ENCODE measurements around the gene LRPPRC.

LRPPRC gene

DNA sequence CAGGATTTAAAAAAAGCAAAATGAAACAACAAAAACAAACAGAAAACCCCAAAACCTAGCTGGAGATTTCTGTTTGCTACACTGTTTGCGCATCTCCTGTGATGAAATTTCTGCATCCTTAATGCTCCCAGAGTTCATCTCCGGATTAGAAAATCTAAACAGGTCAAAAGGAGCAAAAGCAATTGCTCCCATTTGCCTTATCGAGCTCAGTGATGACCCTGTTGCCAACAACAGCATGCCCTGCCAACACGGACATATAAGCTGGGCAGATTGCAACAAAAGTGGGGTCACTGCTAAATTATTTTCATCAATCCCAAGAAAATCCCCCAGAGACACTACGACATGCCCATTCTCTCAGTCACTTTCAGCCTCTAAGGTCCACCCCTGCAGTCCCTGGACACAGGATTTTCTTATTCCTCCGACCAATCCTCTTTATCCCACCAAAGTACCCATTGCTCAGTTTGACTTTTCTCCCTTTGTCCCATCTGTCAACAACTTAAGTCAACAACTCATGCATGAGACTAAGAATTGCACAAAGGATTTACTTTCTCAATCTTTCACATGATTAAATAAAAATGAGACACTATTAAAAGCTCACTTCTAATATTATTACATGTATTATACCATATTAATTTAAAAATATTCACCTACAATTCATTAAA, 89.2 kb downstream of the LRPPRC start:
- no peak for DNase-seq (ENCODE audit: low read depth in 2 of 2)

DNA sequence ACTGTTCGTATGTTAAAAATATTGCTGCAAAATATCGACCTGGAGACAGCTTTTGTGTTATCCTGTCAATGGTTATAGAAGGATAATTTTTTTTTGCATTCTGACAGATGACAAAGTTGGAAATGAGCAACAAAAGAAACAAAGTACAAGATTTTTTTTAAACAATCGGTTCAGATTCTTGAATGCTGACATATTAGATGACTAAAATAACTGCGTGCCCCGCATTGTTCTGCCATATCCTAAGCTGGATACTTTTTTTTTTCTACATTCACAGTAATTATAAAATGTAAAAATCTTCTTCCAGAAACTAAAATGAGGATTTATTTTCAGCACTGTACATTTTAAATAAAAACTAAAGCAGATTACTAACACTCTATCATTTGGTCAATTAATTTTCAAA, 89.9 kb downstream of the LRPPRC start:
- DNase-seq (ENCODE audit: low read depth in 2 of 2), result no peak

DNA sequence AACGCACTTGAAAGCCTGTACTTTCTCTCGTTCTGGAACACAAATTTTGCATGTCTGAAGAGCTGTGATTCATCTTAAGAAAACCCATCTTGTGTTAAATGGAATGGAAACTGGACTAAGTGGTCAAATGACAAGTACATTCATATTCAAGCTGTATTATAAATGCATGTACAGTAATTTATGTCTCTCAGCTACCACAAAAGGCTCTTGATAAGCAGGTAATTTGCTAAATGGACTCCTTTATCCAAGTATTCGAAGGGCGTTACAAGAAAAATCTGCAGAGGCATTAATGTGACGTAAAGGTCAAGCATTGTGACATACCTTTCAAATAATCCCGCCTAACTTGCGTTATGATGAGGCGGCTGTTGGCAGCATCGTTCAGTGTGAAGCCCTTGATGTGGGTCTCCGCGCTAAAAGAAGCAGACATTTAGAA, 90.4 kb downstream of the LRPPRC start:
- no peak for DNase-seq (ENCODE audit: low read depth in 2 of 2)

GRCh38 chr2:43899589-43899988, 96.2 kb downstream of the LRPPRC start:
- DNase-seq (ENCODE audit: low read depth in 2 of 2), result no peak

DNA sequence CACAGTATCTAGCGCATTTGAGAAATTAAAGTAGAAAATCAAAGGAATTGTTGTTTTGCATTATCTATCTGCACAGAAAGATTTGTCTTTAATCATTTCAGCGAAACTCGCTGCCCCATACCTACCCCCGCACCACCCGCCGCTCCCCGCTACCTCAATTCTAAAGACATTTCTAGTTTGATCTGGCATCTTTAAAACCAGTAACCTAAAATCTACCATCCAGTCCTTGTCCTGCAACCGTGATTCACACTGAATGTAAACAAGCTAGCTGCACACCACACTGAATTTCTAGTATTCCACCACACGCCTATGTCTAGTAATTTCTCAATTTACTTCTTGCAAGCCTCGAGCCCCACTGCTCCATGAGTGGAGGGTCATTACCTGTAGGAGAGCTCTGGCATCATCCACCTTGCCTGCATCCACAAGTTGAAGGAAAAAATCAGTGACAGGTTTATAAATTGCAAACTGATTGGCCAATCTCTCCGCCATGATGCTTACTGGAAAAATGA, 96.9 kb downstream of the LRPPRC start:
- DNase-seq (ENCODE audit: low read depth in 2 of 2), result no peak

DNA sequence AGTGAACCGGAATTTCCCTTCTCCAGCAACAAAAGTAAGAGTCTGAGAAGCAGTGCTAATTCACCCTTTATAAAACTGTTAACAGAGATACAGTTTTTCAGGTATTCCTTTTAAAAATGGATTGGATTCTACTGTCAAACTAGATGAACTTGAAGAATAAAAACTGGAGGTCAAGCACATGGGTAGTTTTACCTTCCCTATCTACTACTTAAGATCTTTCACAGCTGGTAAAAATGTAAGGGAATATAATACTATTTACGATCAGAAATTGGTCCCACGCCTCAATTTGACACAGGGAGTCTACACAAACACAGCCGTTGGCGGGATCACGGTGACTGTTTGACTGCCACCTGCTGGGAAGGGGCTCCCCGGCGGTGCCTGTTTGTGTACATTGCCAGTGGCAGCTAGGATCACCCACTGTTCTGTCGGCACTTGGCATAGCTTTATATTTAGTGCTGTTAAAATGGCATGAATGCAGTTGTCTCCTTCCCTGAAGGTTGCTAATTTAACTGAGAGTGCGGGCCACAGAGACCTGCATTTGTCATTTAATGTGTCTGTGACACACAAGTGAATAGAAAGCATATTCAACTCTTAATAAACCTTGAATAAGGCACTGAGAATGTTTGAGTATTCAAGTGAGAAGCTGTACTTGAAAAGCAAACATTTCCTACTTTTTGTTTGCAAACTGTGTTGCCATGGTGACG, 97.5 kb downstream of the LRPPRC start:
- peak in 1 of 2 donors; percentile 4 for DNase-seq (ENCODE audit: low read depth in 2 of 2)

- DNase-seq (ENCODE audit: low read depth in 2 of 2), result no peak
Observed at GRCh38 chr2:43897492-43897891, 98.3 kb downstream of the LRPPRC start.

- DNase-seq (ENCODE audit: low read depth in 2 of 2), result no peak
Observed at GRCh38 chr2:43896906-43897305, 98.9 kb downstream of the LRPPRC start.

DNA sequence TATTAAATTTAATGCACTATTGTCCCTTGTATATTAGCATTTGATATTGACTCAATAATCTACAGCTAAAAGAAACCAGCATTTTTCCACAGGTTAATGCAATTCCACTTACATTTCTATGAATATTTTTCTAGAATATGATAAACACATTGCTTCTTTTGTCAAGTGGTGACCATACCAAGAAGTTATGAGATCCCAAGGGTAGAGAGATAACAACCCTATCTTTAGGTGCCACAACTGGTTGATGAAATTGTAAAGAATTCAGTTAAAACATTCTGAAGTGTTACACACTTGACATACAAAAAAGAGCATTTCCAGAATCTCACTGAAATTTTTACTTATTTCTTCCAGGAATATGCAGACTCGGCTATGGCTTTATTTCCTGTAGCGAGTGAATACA, 101.0 kb downstream of the LRPPRC start:
- DNase-seq (ENCODE audit: low read depth in 2 of 2), result no peak

DNA sequence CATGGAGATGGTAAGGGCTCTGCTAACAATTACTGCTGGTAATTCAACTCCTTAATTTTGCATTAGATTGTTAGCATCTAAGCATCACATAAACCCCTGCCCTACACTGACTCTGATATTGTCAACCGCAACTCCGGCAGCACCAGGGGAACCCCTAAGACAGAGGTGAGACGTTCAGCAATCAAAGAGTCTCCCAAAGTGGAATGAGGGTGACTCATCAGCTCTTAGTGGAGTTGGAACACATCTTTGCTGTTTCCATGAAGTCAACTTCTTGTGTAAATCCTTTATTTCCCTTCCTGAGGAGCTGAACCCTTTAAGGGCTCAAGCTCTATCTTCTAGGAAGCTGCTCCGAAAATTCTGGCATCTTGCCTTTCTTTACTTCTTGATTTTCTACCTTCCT, 104.9 kb downstream of the LRPPRC start:
- DNase-seq (ENCODE audit: low read depth in 2 of 2), result no peak

DNA sequence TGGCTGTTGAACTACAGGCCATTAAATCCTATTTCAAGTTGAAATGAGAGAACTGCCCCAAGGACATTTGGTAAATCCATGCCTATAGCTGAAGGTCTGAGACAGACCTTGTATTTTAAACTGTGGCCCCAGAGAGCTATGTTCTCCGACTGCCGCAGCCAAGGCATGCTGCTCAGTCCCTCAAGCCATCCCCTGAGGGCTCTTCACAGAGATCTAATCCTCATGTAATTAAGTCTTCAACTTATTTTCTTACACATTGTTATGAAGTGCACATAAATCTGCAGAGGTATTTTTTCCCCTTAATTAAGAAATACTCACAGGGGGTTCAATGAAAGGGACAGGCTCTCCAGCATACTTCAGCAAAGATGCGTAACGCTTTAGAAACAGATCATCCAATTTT, 106.4 kb downstream of the LRPPRC start:
- DNase-seq (ENCODE audit: low read depth in 2 of 2), result no peak

- no peak for DNase-seq (ENCODE audit: low read depth in 2 of 2)
Observed at GRCh38 chr2:43887176-43887575, 108.6 kb downstream of the LRPPRC start.

GRCh38 chr2:43885132-43885632, 110.6 kb downstream of the LRPPRC start:
- DNase-seq (ENCODE audit: low read depth in 2 of 2), result no peak

DNA sequence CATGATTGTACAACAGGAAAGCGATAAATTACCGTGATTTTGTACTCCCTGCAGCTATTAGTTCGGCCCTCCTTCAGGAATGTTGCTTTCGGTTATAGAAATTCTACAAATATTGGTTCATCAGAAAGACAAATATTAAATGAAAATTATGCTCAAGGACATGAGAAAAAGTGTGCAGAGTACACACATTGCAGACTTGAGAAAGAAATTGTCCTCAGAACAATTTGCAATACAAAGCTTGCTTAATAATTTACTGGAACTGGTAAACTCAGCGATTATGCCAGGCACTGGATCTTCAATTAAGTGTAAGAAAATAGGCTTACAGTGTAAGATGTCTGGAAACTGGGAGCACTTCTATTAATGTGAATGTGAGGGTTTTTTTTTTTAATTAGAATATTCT, 111.1 kb downstream of the LRPPRC start:
- DNase-seq (ENCODE audit: low read depth in 2 of 2), result no peak

GRCh38 chr2:43882312-43882711, 113.5 kb downstream of the LRPPRC start:
- no peak for DNase-seq (ENCODE audit: low read depth in 2 of 2)

- no peak for DNase-seq (ENCODE audit: low read depth in 2 of 2)
Observed at GRCh38 chr2:43880952-43881351, 114.8 kb downstream of the LRPPRC start.

DNA sequence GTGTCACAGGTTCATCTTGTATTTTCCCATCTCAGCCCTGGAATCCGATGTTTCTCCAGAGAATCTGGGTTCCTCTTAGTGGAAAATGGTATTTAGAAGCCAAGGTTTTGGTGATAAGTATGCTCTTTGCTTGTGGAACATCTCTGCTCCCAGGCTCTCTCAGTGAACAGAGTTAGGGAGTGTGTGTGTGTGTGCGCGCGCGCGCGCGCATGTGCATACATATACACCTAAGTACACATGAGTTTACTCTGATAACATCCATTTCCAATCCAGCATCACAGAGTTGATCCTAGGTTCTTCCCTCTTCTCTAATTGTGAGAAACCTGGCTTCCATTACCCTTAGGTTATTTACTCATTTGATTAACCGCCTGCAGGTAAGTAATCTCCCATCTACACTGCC, 115.3 kb downstream of the LRPPRC start:
- DNase-seq (ENCODE audit: low read depth in 2 of 2), result no peak

DNA sequence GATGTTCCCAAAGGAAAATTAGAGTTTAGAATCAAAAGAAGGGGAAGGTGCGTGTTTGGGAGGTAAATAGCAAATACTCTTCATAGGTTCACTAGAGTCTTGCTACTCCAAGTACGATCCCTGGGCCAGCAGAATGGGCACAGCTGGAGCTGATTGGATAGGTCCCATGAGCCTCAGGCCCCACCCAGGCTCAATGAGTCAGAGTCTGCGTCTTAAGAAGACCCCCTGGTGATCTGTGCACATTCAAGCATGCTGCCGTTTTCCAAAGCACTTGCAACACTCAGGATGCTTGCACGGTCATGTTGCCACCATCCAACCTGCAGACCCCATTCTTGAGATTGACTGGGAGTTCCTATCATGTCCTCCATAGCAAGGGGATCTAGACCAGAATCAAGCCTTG, 116.5 kb downstream of the LRPPRC start:
- DNase-seq (ENCODE audit: low read depth in 2 of 2), result no peak

GRCh38 chr2:43877782-43878464, 117.9 kb downstream of the LRPPRC start:
- DNase-seq (ENCODE audit: low read depth in 2 of 2), result peak; percentile 46 to 68

- DNase-seq (ENCODE audit: low read depth in 2 of 2), result no peak
Observed at GRCh38 chr2:43874776-43875451, 120.9 kb downstream of the LRPPRC start.

DNA sequence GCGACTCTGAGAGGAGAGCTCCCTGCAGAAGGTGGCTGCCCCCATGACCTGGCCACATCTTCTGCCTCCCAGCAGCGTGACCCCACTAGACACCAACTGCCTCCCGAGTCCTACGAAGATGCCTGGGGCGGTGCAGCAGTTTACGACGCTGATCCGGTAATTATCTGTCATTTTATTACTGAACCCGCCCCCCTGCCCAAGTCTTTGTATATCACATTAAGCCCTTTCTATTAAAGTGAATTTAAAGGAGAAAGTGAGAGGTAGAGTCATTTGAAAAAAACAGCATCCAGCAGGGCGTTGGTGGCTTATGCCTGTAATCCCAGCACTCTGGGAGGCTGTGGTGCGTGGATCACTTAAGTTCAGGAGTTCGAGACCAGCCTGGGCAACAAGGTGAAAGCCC, 123.6 kb downstream of the LRPPRC start:
- no peak for DNase-seq (ENCODE audit: low read depth in 2 of 2)

- DNase-seq (ENCODE audit: low read depth in 2 of 2), result no peak
Observed at GRCh38 chr2:43855292-43855691, 140.5 kb downstream of the LRPPRC start.
